ENCODE results near the gene ZNF556.

Gene ZNF556

DNA sequence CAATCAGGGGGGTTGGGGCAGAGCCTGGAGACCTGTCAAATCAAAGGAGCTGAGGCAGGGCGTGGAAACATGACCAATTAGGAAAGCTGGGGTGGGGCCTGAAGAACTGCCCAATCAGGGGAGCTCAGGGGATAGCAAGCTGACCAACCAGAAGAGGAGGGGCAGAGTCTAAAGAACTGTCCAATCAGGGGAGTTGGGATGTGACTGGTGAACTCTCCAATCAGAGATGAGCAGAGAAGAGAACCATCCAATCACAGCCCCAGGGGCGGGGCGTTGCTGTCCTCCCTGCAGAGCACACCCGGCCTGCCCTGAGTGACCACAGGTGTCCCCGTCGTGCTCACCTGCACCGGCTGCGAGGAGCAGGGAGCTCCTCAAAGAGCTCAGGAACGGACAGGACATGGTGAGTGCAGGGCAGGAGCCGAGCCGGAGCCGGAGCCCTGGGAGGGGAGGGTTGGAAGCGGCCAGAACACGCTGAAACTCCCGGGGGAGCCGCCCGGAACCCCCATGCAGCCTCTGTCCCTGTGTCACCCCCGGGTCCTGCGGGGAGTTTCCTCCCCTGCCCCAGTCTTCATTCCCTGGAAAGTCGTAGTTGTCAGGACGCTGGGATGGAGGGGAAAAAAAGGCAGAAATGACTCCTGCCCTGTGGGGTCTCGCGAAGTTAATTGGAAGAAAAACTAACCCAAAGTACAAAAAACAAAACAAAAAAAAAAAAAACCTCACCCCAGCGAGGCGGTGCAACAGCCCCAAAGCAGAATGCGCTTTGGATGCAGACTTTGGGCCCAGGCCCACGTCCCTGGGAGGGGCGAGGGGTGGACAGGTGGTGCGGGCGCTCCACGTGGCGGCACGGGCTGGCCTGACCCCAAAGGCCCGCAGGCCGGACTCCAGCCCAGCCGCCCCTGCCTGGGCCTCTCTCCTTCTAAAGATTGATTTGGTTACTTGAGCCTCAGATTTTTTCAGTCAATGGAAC lies at the start of gene ZNF556:
Gene ZNF556, plus strand, starts transcription at position 311 of the 967 bp plus-strand sequence. Its CDS starts 87 bp downstream, at position 398.
- no peak for DNase-seq

DNA sequence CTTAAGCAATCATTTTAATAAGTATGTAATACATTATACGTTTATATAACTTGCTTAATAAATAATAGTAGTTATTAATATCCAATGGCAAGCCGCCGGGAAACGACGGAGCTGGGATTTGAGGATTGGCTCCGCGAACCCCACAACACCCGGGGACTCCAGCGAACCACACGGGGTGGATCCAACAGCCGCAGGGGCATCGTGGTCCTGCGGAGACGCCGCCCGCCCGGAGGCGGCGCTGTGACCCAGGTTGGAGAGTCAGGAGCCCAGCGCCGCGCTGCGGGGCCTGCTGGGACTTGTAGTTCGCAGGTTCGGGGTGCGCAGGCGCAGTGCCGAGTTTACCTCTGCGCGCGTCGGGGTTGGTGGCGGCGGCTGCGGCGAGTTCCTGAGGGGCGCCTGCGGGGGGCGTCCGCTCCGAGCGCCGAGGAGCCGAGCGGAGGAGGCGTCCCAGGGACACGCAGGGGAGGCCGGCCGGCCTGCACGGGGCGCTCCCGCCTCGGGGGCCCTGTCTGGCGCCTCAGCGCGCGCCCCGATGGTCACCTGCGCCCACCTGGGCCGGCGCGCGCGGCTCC lies 47.5 kb upstream of the ZNF556 start, which contains the start of gene ZNF554:
Gene ZNF554, plus strand, starts transcription at position 329 of the 572 bp plus-strand sequence. Its CDS starts 204 bp downstream, at position 533.
- peak; percentile 99 for DNase-seq

DNA sequence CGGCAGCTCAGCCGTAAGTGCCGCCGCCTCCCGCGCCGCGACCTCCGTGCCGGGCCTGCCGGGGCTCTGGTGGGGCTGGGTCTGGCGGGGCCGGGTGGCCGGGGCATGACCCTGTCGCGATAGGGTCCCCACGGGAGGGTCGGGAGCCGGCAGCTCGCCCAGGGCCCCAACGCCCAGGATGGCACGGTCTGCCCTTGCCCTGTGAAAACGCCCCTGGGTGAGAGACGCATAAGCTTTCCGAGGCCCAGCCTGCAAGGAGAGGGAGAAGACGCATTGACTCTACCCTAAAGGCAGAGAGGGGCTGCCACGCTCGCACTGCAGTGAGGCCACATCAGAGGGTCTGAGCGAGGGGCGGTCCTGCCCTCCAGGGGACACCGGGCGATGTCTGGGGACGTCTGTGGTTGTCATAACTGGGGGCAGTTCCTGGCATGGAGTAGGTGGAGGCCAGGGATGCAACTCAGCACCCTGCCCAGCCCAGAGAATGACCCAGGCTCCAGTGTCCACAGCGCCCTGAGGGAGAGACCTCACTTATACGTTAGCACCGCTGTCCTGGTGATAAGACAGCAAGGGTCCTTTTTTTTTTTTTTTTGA lies 46.9 kb upstream of the ZNF556 start:
- DNase-seq: no peak

DNA sequence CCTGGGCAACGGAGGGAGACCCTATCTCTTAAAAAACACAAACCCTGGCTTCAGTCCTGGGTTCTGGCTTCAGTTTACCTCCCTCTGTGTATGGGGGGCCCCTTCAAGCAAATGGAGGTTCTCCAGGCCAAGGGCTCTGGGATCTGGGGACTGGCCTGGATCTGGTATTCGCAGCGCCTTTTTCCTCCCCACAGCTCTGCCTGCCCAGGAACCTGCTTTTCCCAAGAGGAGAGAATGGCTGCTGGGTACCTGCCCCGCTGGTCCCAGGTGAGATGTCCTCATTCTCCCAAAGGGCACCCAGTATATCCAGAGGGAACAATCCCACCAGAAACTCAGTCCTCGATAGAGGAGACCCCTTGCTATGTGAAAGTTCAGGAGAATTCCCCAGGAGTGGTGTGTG lies 44.3 kb upstream of the ZNF556 start:
- no peak for DNase-seq

DNA sequence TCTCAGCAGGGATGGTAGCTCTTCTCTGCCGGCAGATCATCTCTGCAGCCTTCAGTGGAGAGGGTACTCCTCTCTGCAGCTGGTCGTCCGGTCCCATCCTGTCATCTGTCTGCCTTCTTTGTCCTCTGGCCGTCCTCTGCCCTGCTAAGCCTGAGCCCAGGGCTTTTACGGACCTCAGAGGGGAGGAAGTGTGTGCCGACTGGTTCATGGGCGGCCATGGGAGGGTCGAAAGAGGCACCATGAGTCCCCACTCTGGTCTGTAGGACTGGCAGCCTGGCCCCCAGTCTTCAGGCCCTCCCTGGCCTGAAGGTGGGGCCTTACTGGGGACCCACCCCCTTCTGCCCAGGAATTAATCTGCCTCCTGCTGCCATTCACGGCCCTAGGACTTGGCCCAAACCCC lies 43.5 kb upstream of the ZNF556 start:
- no peak for DNase-seq

DNA sequence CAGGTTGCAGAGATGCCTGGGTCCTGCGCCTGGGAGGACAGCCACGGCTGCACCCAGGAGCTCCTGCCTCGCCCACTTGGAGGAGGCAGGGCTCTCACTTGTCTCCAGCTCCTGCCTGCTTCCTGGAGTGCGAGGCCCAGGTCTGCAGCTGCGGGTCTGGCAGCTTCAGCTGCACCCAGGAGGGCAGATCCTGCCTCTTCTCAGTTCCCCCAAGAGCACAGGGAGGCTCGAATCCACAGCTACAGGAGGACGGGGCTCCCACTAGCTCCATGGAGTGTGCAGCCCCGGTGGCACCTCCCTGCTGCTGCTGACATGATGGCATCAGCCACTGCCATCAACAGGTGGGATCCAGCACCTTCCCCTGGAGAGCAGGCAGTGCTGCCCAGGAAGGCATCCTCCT lies 43.0 kb upstream of the ZNF556 start:
- DNase-seq: no peak

DNA sequence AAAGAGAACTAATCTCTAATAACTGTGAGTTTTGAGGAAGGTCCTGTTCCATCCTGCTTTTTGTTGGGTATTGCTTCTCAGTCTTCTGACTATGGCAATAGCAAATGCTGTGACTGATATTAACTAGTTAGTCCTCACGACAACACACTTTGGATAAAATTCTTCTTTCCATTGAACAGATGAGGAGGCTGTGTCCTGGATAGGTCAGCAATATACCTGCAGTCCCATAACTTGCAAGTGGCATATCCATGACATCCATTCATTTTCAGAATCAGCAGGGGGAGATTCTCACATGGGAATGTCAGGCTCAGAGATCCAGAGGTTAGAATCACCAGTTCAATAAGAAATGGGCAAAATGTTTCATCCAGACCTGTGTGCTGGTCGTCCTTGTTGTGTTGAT lies 40.1 kb upstream of the ZNF556 start:
- no peak for DNase-seq

DNA sequence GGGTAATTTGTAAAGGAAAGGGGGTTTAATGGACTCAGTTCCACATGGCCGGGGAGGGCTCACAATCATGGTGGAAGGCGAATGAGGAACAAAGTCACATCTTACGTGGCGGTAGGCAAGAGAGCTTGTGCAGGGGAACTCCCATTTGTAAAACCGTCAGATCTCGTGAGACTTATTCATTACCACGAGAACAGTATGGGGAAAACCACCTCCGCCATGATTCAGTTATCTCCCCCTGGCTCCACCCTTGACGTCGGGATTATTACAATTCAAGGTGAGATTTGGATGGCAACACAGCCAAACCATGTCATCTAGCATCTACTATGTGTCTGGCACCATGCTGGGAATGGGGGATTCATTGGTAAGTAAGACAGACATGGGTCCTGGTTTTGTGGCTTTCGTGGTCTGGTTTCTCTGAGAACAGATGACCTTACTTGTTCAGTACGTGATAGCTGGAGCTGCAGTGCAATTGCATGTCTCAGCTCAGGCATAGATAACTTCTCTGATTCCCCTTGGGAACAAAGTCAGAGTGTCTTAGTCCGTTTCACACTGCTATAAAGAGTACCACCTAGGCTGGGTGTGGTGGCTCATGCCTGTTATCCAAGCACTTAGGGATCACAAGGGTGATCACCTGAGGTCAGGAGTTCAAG lies 39.2 kb upstream of the ZNF556 start:
- no peak for DNase-seq

DNA sequence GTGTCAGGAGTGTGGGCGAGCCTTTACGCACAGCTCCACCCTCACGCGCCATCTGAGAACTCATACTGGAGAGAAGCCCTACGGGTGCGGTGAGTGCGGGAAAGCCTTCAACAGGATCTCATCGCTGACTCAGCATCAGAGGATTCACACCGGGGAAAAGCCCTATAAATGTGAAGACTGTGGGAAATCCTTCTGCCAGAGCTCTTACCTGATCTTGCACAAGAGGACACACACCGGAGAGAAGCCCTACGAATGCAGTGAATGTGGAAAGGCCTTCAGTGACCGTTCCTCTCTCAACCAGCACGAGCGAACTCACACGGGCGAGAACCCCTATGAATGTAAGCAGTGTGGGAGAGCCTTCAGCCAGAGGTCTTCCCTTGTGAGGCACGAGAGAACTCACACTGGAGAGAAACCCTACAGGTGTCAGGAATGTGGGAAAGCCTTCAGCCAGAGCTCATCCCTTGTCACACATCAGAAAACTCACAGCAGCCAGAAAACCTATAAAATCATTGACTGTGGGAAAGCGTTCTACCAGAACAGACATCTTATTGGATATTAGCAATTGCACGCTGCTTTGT lies 32.8 kb upstream of the ZNF556 start:
- no peak for DNase-seq

DNA sequence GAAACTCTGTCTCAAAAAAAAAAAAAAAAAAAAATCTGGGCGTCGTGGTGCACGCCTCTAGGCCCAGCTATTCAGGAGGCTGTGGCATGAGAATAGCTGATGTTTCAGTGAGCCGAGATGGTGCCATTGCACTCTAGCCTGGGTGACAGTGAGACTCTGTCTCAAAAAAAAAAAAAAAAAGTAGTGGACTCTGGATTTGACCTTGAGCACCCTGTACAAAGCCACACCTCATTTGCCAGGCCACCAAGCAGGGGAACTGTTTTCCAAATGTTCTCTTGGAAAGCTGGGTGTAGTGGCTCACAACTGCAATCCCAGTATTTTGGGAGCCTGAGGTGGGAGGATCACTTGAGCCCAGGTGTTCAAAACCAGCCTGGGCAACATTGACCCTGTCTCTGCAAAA lies 29.7 kb upstream of the ZNF556 start:
- no peak for DNase-seq

DNA sequence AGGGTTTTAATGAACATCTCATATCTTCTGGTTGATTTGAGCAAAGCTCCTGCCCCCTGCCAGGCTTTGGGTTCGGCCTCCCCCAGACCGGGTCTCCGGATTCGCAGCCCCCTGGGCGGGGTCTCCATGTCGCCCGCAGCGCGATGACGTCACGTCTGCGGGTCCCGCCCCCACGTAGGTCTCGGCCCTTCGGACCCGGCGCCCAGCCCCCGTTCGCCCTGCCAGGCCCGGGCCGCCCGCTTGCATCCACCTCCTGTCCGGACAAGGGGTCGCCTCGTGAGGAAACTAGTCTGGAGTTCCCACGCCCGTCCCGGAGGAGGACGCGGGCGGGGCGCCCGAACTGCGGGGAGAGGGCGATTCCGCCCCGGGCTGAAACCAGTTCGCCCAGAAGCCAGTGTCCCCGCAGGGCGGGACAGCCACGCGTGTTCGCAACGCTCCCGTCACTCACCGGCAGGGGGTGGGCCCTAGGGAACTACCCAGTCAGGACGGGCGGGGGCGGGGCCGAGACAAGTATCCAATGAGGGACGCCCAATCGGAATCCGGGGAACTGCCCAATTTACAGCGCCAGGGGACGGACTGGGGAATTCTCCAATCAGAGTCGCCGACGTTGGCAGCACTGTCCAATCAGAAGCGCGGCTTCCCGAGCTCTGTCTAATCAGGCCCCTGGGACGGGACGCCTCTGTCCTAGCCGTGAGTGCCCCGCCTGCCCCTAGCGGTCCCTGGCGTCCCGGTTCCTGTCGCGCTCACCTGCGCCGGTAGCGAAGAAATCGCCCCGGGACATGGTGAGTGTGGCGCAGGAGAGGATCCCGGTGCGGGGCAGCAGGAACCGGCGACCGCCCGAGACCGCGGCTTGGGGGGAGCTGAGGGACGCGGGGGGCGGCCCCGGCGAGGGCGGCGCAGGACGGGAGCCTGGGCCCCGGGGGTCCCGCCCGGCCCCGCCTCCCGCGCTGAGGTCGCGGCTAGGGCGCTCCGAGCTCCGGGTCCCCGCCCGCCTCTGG lies 26.0 kb upstream of the ZNF556 start, which contains the start of gene ZNF555:
Gene ZNF555, plus strand, starts transcription at position 682 of the 998 bp plus-strand sequence. Its CDS starts 98 bp downstream, at position 780.
- DNase-seq: peak; percentile 99

DNA sequence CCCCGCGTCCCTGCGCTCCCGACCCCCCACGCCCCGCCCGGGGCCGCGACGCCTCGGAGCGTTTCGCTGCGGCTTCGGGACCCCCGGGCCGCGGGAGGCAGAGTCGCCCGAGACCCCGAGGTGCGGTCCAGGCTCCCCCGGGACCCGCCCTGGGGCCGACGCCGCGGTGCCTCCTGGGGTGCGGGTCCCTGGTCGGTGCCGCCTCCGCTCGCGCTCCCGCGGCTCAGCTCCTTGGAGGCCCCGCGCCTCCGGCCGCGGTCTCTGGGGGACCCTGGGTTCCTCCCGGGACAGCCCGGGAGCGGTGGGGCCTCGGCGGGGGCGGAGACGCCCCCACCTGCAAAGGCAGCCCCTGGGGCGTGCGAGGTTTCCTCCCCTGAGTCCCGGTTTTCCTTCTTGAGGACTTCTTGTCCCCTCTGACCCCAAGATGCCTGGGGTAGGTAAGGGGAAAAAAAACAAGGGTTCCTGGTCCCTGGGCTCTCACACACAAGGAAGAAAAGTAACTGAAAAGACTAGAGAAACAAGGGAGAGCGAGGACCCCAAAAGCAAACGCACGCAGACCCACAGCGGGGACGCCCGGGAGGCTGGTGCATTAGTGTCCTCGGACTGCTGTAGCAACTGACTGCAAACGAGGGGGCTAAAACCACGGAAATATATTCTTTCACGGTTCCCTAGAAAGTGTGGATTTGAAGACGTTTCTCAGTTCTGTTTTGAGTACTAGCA lies 25.1 kb upstream of the ZNF556 start:
- DNase-seq: no peak

DNA sequence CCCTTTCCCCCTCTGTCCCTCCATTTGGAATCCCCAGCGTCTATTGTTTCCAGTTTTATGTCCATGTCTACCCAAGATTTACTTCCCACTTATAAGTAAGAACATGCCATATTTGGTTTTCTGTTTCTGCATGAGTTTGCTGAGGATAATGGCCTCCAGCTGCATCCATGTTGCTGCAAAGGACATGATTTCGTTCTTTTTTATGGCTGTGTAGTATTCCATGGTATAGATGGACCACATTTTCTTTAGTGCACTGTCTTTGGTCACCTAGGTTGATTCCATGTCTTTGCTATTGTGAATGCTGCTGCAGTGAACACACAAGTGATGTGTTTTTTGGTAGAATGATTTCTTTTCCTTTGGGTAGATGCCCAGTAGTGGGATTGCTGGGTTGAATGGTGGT lies 22.0 kb upstream of the ZNF556 start:
- DNase-seq: no peak

DNA sequence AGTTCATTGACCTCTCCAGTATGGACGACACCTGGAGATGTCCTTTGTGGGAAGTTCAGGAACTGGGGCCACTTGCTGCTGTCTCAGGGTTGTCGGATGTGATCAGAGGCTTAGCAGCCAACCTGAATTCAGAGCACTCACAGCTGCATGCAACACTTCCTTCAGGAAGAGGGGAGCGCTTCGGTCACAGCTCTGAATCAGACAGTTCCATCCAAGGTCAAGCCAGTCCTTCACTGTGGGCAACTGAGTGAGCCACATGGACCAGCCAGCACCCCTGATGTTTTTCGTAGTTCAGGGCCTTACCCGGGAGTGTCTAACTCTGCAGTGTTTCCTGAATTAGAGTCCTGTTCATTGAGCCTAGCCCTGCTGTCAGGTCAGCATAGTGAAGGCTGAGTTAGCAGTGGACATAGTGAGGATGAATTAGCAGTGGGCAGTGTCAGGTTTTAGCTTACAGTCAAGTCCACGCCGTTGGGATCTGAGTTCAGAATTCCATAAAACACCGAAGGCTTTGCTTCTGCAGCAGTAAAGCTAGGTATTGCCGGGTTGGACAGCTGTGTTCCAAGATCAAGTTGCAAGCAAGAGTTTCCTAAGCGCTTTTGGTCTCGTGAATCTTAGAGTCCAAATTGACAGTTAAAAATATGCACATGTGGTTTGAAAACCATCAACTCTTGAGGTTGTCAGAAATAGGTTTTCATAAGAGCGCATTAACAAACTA lies 20.8 kb upstream of the ZNF556 start:
- DNase-seq: no peak

DNA sequence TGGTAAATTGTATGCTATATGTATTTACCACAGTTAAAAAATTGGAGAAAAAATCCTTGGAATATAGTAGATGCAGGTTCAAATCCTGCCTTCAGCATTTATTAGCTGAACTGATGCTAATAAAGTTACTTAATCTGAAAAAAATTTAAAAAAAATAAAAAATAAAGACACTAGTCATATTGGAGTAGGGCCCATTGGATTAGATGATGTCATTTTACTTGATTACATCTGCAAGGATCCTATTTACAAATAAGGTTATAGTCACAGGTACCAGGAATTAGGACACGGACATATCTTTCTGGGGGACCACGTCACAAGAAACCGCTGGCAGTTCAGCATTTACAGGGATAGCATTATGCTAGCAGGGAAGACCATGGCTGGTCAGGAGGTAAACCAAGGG lies 19.6 kb upstream of the ZNF556 start:
- DNase-seq: no peak

DNA sequence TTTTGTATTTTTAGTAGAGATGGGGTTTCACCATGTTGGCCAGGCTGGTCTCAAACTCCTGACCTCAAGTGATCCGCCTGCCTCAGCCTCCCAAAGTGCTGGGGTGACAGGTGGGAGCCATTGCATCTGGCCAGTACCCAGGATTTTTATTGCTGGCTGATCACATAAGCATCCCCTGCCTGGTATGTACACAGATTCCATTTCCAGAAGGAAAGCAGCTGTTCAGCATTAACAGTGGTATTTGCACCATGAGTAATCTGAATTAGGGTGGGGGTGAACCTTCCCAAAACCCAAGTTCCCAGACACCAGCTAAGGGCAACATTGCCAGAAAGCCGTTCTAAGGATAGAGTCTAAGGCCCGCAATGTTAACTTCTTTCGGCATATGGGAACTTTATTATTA lies 18.5 kb upstream of the ZNF556 start:
- no peak for DNase-seq

DNA sequence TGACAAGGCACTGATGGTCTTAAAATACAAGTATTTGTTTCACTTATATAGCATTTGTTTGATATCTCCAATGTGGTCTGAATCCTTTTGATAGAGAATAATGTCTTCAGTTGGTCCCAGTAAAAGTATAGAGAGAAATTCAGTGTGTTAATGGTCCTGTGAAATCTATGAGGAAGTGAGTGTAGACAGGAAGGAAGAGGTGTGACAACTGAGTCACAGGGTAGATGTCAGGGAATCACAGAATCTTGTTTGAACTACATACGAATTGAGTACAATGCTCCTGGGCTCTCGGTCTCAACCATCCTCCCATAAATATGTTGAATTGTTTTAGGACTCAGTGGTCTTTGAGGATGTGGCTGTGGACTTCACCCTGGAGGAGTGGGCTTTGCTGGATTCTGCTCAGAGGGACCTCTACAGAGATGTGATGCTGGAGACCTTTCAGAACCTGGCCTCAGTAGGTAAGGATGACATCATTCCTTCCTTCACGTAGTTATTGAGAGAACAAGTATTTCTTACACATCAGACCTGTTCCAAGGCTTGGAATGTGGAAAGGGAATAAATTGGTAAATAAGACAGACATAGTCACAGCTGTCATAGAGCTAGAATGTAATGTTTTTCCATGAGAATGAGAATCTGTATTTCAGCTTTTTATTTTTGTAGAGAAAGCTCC lies 16.7 kb upstream of the ZNF556 start:
- no peak for DNase-seq

DNA sequence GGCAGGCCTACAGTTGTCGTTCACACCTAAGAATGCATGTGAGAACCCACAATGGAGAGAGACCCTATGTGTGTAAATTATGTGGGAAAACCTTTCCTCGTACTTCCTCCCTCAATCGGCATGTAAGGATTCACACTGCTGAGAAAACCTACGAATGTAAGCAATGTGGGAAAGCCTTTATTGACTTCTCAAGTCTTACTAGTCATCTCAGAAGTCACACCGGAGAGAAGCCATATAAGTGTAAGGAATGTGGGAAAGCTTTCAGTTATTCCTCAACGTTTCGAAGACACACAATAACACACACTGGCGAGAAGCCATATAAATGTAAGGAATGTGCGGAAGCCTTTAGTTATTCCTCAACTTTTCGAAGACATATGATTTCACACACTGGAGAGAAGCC lies 14.5 kb upstream of the ZNF556 start:
- DNase-seq: no peak

DNA sequence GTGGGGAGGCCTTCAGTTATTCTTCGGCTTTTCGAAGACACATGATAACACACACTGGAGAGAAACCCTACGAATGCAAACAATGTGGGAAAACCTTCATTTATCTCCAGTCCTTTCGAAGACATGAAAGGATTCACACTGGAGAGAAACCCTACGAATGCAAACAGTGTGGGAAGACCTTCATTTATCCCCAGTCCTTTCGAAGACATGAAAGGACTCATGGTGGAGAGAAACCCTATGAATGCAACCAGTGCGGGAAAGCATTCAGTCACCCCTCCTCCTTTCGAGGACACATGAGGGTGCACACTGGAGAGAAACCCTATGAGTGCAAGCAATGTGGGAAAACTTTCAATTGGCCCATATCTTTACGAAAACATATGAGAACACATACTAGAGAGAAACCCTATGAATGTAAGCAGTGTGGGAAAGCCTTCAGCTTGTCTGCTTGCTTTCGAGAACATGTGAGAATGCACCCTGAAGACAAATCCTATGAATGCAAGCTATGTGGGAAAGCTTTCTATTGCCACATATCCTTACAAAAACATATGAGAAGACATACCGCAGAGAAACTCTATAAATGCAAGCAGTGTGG lies 14.0 kb upstream of the ZNF556 start:
- no peak for DNase-seq

All from stimulated activated CD4-positive, alpha-beta T cell treated with anti-CD3 and anti-CD28 coated beads, Interleukin-4, amount 100 ng/mL, for 24 hours (primary cell).